Activated CD4-positive, alpha-beta T cell treated with anti-CD3 and anti-CD28 coated beads, Interleukin-2, amount 50 U/mL, for 1 hour (primary cell): ENCODE results near the gene KIAA1755.
A peak's percentile ranks its signal among the peaks of the same experiment; 100 is the strongest.

ENCODE experiments used
- DNase-seq: peaks from one replicate; pipeline ENCODE4 v3.0.0-alpha.2; 2020

Gene KIAA1755

GRCh38 chr20:38175304-38176180 lies 85.0 kb downstream of the KIAA1755 start:
- no peak for DNase-seq

- DNase-seq, result no peak
Measured at GRCh38 chr20:38173237-38174156, 87.0 kb downstream of the KIAA1755 start.

- DNase-seq, result no peak
Measured at GRCh38 chr20:38172408-38172807, 88.1 kb downstream of the KIAA1755 start.

GRCh38 chr20:38171675-38172043 lies 88.9 kb downstream of the KIAA1755 start:
- DNase-seq, result no peak

- DNase-seq, result no peak
Measured at GRCh38 chr20:38170826-38171674, 89.5 kb downstream of the KIAA1755 start.

GRCh38 chr20:38170219-38170825 lies 90.2 kb downstream of the KIAA1755 start:
- no peak for DNase-seq

GRCh38 chr20:38169636-38170193 lies 90.8 kb downstream of the KIAA1755 start:
- no peak for DNase-seq

GRCh38 chr20:38168791-38169589 lies 91.5 kb downstream of the KIAA1755 start:
- no peak for DNase-seq

- no peak for DNase-seq
Measured at GRCh38 chr20:38167851-38168760, 92.4 kb downstream of the KIAA1755 start.

- DNase-seq, result no peak
Measured at GRCh38 chr20:38167328-38167850, 93.1 kb downstream of the KIAA1755 start.

GRCh38 chr20:38166703-38167233 lies 93.8 kb downstream of the KIAA1755 start:
- DNase-seq, result no peak

- no peak for DNase-seq
Measured at GRCh38 chr20:38165966-38166702, 94.4 kb downstream of the KIAA1755 start.

GRCh38 chr20:38165089-38165965 lies 95.2 kb downstream of the KIAA1755 start, which contains the start of gene TGM2:
Gene TGM2 (minus strand): TSS chr20:38165270. CDS start chr20:38165198, 72 bp downstream.
- DNase-seq, result peak; percentile 8

GRCh38 chr20:38164624-38165088 lies 95.9 kb downstream of the KIAA1755 start:
- no peak for DNase-seq

GRCh38 chr20:38164069-38164468 lies 96.5 kb downstream of the KIAA1755 start:
- DNase-seq, result no peak

- no peak for DNase-seq
Measured at GRCh38 chr20:38162878-38163875, 97.4 kb downstream of the KIAA1755 start.
